GM18907 (cell line): Measurements from ENCODE around the gene TAC3.
A peak's percentile ranks its signal among the peaks of the same experiment; 100 is the strongest.
"Not testable (repeated sequence)": the region's sequence is repeated elsewhere in the genome, so short reads cannot be mapped to it uniquely, and the experiment has no call there.

Experiments used
- ATAC-seq: cut with Tn5 transposase; IDR thresholded peaks from one replicate; pipeline ENCODE4 v1.9.1; 2021; ENCODE audit warnings: mild to moderate bottlenecking, moderate library complexity; ENCODE audit not compliant: unreplicated experiment

Gene TAC3

GRCh38 chr12:57039016-57039798 lies 22.9 kb upstream of the TAC3 start:
- no peak for ATAC-seq

GRCh38 chr12:57037264-57037663 lies 20.9 kb upstream of the TAC3 start:
- ATAC-seq, result no peak

- no peak for ATAC-seq
Observed at GRCh38 chr12:57033431-57033830, 17.1 kb upstream of the TAC3 start.

GRCh38 chr12:57031789-57032188 lies 15.5 kb upstream of the TAC3 start:
- no peak for ATAC-seq

GRCh38 chr12:57031138-57031725 lies 14.9 kb upstream of the TAC3 start:
- peak; percentile 49 for ATAC-seq

- no peak for ATAC-seq
Observed at GRCh38 chr12:57029457-57029856, 13.1 kb upstream of the TAC3 start.

GRCh38 chr12:57027805-57028153 lies 11.4 kb upstream of the TAC3 start:
- no peak for ATAC-seq

- ATAC-seq, result no peak
Observed at GRCh38 chr12:57027011-57027804, 10.9 kb upstream of the TAC3 start.

- no peak for ATAC-seq
Observed at GRCh38 chr12:57025196-57025595, 8.9 kb upstream of the TAC3 start.

GRCh38 chr12:57022324-57022723 lies 6.0 kb upstream of the TAC3 start:
- not testable (repeated sequence) for ATAC-seq

GRCh38 chr12:57019983-57020719 lies 3.8 kb upstream of the TAC3 start:
- ATAC-seq, result no peak

- ATAC-seq, result no peak
Observed at GRCh38 chr12:57018906-57019305, 2.6 kb upstream of the TAC3 start.

GRCh38 chr12:57018353-57018752 lies 2.0 kb upstream of the TAC3 start:
- not testable (repeated sequence) for ATAC-seq

- peak; percentile 49 for ATAC-seq
Observed at GRCh38 chr12:57012600-57013465, 3.5 kb downstream of the TAC3 start.

GRCh38 chr12:57011438-57012424 lies 4.6 kb downstream of the TAC3 start:
- peak; percentile 52 for ATAC-seq

- ATAC-seq, result no peak
Observed at GRCh38 chr12:57010627-57011247, 5.6 kb downstream of the TAC3 start.

- ATAC-seq, result no peak
Observed at GRCh38 chr12:57009949-57010626, 6.2 kb downstream of the TAC3 start.

GRCh38 chr12:57008178-57008577 lies 8.2 kb downstream of the TAC3 start:
- no peak for ATAC-seq
